Retinal pigment epithelial cell (primary cell): ENCODE measurements around the gene EEF1AKMT3.

Source experiments
- DNase-seq: peaks from one replicate; pipeline ENCODE4 v3.0.0-alpha.2; 2010; ENCODE audit warnings: low read depth
- H3K4me3 ChIP-seq: 2 replicates; pipeline ENCODE4 v1.5.1; 2011; ENCODE audit warnings: mild to moderate bottlenecking, low read length, control low read depth, moderate library complexity
- TF ChIP-seq, protein P1 (sequence below): conservative IDR thresholded peaks from 2 replicates; pipeline ENCODE4 v1.5.1; 2011; ENCODE audit warnings: low read depth, low read length, control low read depth, inconsistent platforms

EEF1AKMT3 gene

DNA sequence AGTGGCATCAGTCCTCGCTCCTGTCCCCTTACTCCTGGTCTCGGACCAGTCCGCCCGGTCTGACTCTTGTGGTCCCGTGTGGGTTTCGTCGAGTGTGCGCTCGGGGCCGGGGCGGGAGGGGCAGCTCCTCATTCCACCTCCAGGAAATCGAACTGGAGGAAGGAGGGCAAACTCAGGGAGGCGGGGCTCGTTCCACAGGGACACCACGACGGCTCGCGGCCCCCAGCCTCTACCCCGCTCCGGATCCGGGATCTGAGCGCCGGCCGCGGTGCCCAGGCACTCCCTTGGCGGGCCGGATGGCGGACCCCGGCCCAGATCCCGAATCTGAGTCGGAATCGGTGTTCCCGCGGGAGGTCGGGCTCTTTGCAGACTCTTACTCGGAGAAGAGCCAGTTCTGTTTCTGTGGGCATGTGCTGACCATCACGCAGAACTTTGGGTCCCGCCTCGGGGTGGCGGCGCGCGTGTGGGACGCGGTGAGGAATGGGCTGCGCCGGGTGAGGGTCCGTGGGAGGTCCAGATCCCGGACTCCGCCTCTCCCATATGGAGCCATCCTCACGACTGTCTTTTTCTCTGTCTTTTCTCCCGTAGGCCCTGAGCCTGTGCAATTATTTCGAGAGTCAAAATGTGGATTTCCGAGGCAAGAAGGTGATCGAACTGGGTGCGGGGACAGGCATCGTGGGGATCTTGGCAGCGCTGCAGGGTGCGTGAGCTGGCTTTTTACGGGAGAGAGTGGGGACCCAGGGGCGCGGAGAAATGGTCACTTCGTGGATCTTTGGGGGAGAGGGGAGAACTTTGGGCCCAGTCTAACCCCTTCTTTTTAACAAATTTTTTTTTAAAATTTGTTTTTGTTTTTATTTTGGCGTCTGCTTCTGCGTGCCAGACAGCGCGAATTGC, at the start of gene EEF1AKMT3:
TSS of gene EEF1AKMT3 (plus strand) at position 186 of the 894 bp plus-strand sequence. CDS start at position 297, 111 bp downstream.
- peak within 1 kb of the TSS; percentile 93 for H3K4me3 ChIP-seq
- DNase-seq: no peak
- TF ChIP-seq, protein P1, sequence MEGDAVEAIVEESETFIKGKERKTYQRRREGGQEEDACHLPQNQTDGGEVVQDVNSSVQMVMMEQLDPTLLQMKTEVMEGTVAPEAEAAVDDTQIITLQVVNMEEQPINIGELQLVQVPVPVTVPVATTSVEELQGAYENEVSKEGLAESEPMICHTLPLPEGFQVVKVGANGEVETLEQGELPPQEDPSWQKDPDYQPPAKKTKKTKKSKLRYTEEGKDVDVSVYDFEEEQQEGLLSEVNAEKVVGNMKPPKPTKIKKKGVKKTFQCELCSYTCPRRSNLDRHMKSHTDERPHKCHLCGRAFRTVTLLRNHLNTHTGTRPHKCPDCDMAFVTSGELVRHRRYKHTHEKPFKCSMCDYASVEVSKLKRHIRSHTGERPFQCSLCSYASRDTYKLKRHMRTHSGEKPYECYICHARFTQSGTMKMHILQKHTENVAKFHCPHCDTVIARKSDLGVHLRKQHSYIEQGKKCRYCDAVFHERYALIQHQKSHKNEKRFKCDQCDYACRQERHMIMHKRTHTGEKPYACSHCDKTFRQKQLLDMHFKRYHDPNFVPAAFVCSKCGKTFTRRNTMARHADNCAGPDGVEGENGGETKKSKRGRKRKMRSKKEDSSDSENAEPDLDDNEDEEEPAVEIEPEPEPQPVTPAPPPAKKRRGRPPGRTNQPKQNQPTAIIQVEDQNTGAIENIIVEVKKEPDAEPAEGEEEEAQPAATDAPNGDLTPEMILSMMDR: no peak

DNA sequence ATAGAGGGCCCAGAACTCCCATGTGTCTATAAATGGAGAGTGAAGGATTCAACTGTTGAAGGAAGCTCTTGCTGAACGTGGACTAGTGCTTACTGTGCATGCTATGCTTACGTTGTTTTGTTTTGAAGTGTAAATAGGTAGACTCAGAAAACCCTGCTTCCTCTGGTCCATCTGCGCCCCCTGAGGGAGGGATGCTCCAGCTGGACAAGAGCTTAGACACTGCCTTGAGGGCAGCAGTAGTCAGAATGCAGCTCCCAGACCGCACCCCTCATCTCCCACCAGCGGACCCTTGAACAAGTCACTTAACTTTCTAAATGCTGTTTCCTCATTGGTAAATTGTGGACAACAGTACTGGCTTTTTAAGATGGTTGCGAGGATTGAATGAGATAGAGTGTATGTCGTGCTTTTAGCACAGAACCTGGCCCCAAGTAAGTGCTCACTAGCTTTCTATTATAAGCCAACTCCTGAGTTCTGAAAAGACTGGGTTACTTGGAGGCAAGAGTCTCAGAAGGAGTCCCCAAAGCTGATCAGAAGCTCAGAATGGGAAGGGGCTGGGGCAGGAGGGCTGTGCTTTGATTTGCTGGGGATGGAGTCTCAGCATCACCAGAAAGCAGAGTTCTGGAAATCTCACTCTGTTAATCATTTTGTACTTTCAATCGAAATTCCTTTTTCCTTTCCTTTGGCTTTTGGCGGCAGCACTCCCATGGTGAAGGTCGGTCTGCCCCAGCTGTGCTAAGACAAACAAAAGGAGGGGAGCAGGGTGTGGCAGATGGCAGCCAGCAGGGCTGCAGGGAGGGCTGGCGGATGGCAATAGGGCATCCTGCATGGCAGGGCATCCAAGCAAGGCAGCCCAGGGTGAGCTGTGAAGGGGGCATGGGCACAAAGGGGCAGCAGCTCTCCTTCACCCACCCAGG, 49.4 kb upstream of the EEF1AKMT3 start:
- TF ChIP-seq, protein P1: no peak
- DNase-seq: no peak
- no peak overlapping the region for H3K4me3 ChIP-seq

DNA sequence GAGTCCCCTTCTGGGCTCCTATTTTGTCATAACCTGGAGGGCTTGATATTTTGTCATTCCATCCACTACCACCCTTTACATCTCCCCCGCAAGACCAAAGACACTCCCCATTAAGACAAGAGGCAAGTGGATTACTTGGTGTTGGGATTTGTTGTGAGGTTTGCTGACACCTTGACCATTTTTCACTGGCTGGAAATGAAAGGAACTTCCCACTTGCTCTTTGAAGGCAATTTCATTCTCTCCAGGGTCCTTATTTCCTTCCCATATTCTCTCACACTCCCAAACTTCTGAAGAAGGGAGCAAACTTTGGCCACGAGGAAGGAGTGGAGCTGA, 48.8 kb upstream of the EEF1AKMT3 start:
- TF ChIP-seq, protein P1: no peak
- H3K4me3 ChIP-seq: no peak overlapping the region

DNA sequence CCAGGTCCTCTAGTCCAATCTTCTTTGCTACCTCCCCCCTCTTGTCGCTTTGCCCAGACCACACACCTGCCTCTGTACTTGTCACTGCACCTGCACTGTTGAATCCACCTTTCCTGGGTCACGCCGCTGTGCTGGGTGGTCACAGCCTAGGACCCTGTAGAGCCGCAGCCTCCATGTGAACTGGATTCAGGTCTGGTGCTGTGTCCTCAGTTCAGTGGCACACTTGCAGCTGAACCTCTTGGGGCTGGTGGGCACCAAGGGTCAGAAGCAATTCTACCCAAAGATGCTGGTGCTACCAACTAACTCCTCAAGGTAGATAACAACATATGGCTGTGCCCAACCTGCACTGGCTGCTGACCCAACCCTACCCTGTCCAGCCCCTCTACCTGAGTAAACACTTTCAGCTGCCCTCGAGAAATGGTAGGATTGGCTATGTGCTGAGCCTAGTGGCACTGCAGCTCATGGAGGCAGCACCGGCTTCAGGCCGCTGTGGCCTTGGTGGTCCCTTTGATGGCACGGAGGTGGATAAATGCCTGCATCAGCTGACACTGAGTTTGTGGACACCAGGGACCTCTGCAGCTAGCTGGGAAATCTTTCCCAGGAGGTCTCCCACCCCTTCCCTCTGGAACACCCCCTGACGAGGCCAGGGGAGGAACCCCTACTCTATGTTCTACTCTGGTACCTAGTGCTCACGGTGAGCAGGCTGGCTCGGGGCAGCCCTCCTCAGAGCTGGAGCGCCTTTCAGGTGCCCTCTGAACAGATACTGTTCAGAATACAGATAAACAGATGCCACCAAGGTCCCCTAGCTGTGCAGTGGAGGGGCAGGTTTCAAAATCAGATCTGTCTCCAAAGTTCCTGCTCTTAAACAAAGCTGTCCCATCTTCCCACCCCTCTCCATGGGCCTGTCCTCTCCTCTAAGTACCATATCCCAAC, 48.1 kb upstream of the EEF1AKMT3 start:
- H3K4me3 ChIP-seq: no peak overlapping the region
- DNase-seq: no peak
- TF ChIP-seq, protein P1: no peak

More for the DNA sequence above, 48.8 kb upstream of the EEF1AKMT3 start:
- no peak for DNase-seq

DNA sequence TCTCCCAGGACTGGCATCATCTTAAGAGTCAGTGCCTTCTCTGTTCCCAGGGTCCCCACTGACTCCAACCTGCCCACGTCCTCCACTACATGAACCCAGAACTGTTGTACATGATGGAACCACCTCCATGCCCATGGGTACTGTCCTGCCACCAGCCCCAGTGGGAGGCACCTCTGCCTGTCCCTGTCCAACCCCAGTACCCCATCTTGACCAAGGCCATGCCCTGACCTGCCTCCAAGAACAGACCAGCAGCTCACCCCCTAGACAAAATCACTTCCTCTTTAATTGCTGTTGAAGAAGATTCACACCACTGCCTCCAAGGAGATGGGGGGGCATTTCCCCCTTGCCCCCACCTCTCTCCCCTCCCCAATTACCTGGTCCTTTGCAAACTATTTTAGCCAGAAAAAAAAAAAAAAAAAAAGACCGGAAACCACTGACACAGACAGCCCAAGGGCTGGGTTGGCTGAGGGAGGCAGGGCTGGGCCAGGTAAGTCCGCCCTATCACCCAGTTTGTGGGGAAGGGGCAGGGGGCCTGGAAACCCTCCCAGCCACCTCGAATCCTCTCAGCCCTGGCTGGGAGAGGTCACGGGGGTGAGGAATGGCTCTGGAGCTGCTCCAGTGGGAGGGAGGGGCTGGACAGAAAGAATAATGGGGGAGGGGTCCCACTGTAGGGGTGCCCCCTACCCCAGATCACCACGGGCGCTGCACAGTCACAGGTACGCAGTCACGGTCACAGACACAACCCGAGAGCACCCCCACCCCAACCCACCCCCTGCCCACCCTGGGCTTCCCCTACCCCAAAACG, 47.3 kb upstream of the EEF1AKMT3 start:
- no peak for DNase-seq
- TF ChIP-seq, protein P1: no peak

DNA sequence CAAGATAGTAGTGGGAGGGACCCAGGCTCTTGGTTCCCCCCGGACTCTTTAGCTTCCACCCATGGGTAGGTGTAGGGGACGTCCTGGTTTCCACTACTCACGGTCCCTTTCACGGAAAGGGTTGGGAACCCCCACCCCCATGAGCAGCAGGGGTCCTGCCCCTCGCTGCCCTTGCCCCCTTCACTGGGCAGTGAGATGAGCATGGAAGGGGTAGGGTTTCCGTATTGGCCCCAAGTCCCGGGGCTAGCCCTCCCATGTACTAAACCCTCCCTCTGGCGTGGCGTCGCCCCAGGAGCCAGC, 46.6 kb upstream of the EEF1AKMT3 start:
- no peak for DNase-seq
- TF ChIP-seq, protein P1: no peak
- H3K4me3 ChIP-seq: no peak overlapping the region

More for the DNA sequence above, 47.3 kb upstream of the EEF1AKMT3 start:
- H3K4me3 ChIP-seq: no peak overlapping the region
